A673 (cell line): ENCODE data around the gene MYLK4. TPM values are rescaled to one million over a fixed set of nuclear protein-coding genes. Genes with fewer than 3 reads are reported as not detected.

Experiments used
- BruUV-seq: library from RNA; stranded (reverse); fragments of 400-500 nt; replicated peaks from 2 replicates; lab custom pipeline; 2021; lab: Mats Ljungman, UMichigan
- CTCF ChIA-PET: fragments of 300-600 bp; sonication (Branson Sonifier 250); formaldehyde crosslinking; loops from one replicate; lab custom pipeline; 2022; ENCODE audit warnings: antibody characterized with exemption; lab: Charles Lee
- POLR2A ChIA-PET: fragments of 300-600 bp; sonication (Branson Sonifier 250); formaldehyde crosslinking; loops from one replicate; lab custom pipeline; 2022; ENCODE audit warnings: antibody characterized with exemption; ENCODE audit not compliant: low non-redundant PET; lab: Charles Lee
- DNase-seq: peaks from one replicate; pipeline ENCODE4 v3.0.0-alpha.2; 2015; ENCODE audit warnings: low spot score
- H3K27ac ChIP-seq: fragments of 200-600 bp; sonication (generic); 2 replicates; pipeline ENCODE4 v1.5.1; 2016; ENCODE audit warnings: mixed run types, low read depth, mild to moderate bottlenecking, mixed read lengths, antibody characterized with exemption, low read length; ENCODE audit not compliant: poor library complexity, severe bottlenecking
- H3K27me3 ChIP-seq: fragments of 200-600 bp; sonication (generic); replicated peaks from 2 replicates; pipeline ENCODE4 v1.6.1; 2017; ENCODE audit warnings: mixed run types, low read depth, mild to moderate bottlenecking, mixed read lengths, antibody characterized with exemption, low read length; ENCODE audit not compliant: insufficient read depth, poor library complexity
- H3K36me3 ChIP-seq: fragments of 200-600 bp; sonication (generic); 2 replicates; pipeline ENCODE4 v1.6.1; 2016; ENCODE audit warnings: mixed run types, mild to moderate bottlenecking, mixed read lengths, antibody characterized with exemption, low read length; ENCODE audit not compliant: insufficient read depth, poor library complexity, severe bottlenecking
- H3K4me1 ChIP-seq: fragments of 200-600 bp; sonication (generic); 2 replicates; pipeline ENCODE4 v1.6.1; 2017; ENCODE audit warnings: mixed run types, mild to moderate bottlenecking, mixed read lengths, antibody characterized with exemption, low read length; ENCODE audit not compliant: insufficient read depth, poor library complexity, severe bottlenecking
- H3K4me3 ChIP-seq: fragments of 200-600 bp; sonication (generic); 2 replicates; pipeline ENCODE4 v1.5.1; 2016; ENCODE audit warnings: low read depth, mixed run types, mild to moderate bottlenecking, mixed read lengths, low read length; ENCODE audit not compliant: poor library complexity, severe bottlenecking
- H3K9me3 ChIP-seq: fragments of 200-600 bp; sonication (generic); 2 replicates; pipeline ENCODE4 v1.6.1; 2016; ENCODE audit warnings: mixed run types, low read depth, mild to moderate bottlenecking, mixed read lengths, antibody characterized with exemption, low read length; ENCODE audit not compliant: poor library complexity, severe bottlenecking
- EZH2 ChIP-seq: fragments of 200-600 bp; sonication (generic); IDR thresholded peaks from 2 replicates; pipeline ENCODE4 v1.6.1; 2017; ENCODE audit warnings: borderline replicate concordance, low read depth, mild to moderate bottlenecking, mixed read lengths, antibody characterized with exemption, low read length; ENCODE audit not compliant: poor library complexity, severe bottlenecking
- intact Hi-C: fragments of 100-400 bp; cut with micrococcal nuclease; formaldehyde crosslinking; loops from one replicate; pipeline ENCODE4 v1.10.0; 2022; ENCODE audit not compliant: unreplicated experiment
- total RNA-seq: library from RNA; stranded (reverse); gene quantifications from 2 replicates; pipeline ENCODE4 v1.2.3, GENCODE V29; 2021
- TF ChIP-seq, protein P1 (sequence below): fragments of 300-800, 200-600 bp; sonication (generic); conservative IDR thresholded peaks from 2 replicates; pipeline ENCODE4 v1.5.1; 2017; ENCODE audit warnings: low read depth, mild to moderate bottlenecking, antibody characterized with exemption, low read length, moderate library complexity, mixed read lengths

The MYLK4 gene
- total RNA-seq, 1 experiment from 2014 or later = 0.39 TPM

GRCh38 chr6:2730353-2731107, 20.2 kb downstream of the MYLK4 start:
- CTCF ChIA-PET = no interaction called here

GRCh38 chr6:2729921-2730320, 20.8 kb downstream of the MYLK4 start:
- CTCF ChIA-PET = no interaction called here
- DNase-seq = no peak
- Histone ChIP-seq H3K27me3 (no peaks in the 10 kb centered on the region), H3K4me3 (no peak overlapping the region), H3K9me3 (no peaks in the 10 kb centered on the region), H3K27ac (no peak overlapping the region), H3K4me1 (no peaks in the 10 kb centered on the region), H3K36me3 (no peaks in the 10 kb centered on the region)
- no TSS peak for BruUV-seq
- TF ChIP-seq EZH2 = no peak
- TF ChIP-seq, protein P1, sequence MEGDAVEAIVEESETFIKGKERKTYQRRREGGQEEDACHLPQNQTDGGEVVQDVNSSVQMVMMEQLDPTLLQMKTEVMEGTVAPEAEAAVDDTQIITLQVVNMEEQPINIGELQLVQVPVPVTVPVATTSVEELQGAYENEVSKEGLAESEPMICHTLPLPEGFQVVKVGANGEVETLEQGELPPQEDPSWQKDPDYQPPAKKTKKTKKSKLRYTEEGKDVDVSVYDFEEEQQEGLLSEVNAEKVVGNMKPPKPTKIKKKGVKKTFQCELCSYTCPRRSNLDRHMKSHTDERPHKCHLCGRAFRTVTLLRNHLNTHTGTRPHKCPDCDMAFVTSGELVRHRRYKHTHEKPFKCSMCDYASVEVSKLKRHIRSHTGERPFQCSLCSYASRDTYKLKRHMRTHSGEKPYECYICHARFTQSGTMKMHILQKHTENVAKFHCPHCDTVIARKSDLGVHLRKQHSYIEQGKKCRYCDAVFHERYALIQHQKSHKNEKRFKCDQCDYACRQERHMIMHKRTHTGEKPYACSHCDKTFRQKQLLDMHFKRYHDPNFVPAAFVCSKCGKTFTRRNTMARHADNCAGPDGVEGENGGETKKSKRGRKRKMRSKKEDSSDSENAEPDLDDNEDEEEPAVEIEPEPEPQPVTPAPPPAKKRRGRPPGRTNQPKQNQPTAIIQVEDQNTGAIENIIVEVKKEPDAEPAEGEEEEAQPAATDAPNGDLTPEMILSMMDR = no peak
- POLR2A ChIA-PET = no interaction called here
- intact Hi-C loops = no loop called here

More at GRCh38 chr6:2730353-2731107, 20.2 kb downstream of the MYLK4 start:
- Histone ChIP-seq H3K36me3 (no peaks in the 10 kb centered on the region), H3K27ac (no peak overlapping the region), H3K9me3 (no peaks in the 10 kb centered on the region), H3K4me1 (no peaks in the 10 kb centered on the region), H3K27me3 (no peaks in the 10 kb centered on the region), H3K4me3 (no peak overlapping the region)
- no TSS peak for BruUV-seq
- POLR2A ChIA-PET = no interaction called here
- no peak for DNase-seq
- intact Hi-C loops = no loop called here
- TF ChIP-seq, protein P1 = no peak
- TF ChIP-seq EZH2 = no peak

- no peak for TF ChIP-seq EZH2
- TF ChIP-seq, protein P1 = no peak
- intact Hi-C loops = no loop called here
- peak; percentile 37 for DNase-seq
- no peaks in the 10 kb centered on the region for H3K27me3 ChIP-seq
- no TSS peak for BruUV-seq
- no peaks in the 10 kb centered on the region for H3K36me3 ChIP-seq
- H3K9me3 ChIP-seq = no peaks in the 10 kb centered on the region
- CTCF ChIA-PET = no interaction called here
- no peak overlapping the region for H3K4me3 ChIP-seq
- no peak overlapping the region for H3K27ac ChIP-seq
- POLR2A ChIA-PET = interaction anchor here (0.6 kb wide), 1 partner anchor 14 kb away, joined by 5 read pairs; no protein-coding TSS in a partner anchor
- no peaks in the 10 kb centered on the region for H3K4me1 ChIP-seq
These were observed 24.6 kb downstream of the MYLK4 start for GRCh38 chr6:2725999-2726567.
